Testis (tissue), 2 donors: Measurements from ENCODE around the gene CSTB.

Source experiments
- CTCF ChIP-seq, 3 experiments: fragments of 450-650 bp in 2 of 3; fragments of 200-600 bp in 1 of 3; sonication (generic) in 1 of 3; IDR thresholded peaks; one replicate each; pipeline ENCODE4 v1.5.1; 2016 to 2019; ENCODE audit warnings: antibody characterized with exemption in 3 of 3, mild to moderate bottlenecking in 2 of 3, moderate library complexity in 1 of 3
- POLR2A ChIP-seq: fragments of 450-650 bp; IDR thresholded peaks from one replicate; pipeline ENCODE4 v1.6.1; 2017; ENCODE audit warnings: antibody characterized with exemption, mild to moderate bottlenecking, moderate library complexity

GRCh38 chr21:43794857-43795256 lies 18.7 kb upstream of the CSTB start:
- TF ChIP-seq CTCF (IDR thresholded peaks at IDR 0.05) (no peak), POLR2A (no peak)
